ENCODE measurements around the gene RALGDS.

DNA sequence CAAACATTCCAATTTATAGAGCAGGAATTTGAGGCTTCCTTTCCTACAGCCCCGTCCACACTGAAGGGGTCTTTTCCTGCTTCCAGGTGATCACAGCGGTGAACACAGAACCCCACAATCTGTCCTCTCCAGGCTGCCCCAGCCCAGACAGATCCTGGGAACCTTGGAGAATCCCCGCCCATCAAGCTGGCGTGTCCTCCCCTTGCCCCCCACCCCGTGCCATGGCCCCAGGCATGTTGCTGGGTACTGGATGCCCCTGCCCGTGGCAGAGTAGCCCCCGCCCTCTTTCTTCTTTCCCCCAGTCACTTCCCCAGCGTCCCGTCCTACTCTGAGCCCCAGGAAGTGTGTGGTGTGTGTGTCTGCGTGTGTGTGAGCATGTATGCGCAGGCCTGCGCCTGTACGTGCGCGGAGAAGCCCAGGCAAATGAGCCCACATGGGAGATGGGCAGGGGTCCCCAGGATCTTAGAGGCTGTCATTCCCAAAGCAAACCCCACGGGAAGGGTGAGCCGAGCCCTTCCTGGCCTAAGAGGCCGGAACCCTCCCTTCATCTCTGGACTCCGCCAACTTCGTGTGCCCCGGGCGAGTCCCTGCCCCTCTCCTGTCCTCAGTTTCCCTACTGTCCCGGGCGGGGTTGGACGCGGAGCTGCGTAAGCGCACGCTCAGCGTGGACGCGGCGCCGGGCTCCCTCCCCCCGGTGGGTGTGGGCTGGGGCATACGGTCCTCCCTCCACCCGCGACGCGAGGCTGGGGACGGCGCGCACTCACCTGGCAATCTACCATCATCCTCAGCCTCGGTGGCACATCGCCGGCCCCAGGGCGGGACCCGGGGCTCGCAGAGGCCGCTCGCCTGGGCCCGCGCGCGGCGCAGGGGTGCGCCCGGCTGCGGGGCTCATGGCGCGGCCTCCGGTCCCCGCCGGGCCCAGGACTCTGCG is 27.4 kb upstream of the RALGDS start:
- TF ChIP-seq, protein P1, sequence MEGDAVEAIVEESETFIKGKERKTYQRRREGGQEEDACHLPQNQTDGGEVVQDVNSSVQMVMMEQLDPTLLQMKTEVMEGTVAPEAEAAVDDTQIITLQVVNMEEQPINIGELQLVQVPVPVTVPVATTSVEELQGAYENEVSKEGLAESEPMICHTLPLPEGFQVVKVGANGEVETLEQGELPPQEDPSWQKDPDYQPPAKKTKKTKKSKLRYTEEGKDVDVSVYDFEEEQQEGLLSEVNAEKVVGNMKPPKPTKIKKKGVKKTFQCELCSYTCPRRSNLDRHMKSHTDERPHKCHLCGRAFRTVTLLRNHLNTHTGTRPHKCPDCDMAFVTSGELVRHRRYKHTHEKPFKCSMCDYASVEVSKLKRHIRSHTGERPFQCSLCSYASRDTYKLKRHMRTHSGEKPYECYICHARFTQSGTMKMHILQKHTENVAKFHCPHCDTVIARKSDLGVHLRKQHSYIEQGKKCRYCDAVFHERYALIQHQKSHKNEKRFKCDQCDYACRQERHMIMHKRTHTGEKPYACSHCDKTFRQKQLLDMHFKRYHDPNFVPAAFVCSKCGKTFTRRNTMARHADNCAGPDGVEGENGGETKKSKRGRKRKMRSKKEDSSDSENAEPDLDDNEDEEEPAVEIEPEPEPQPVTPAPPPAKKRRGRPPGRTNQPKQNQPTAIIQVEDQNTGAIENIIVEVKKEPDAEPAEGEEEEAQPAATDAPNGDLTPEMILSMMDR (conservative IDR thresholded peaks at IDR 0.05; ENCODE audit: low read length): no peak
- TF ChIP-seq EZH2phosphoT487 (IDR thresholded peaks at IDR 0.05; ENCODE audit: borderline replicate concordance, low read depth, low read length): no peak

Measured in OCI-LY7 (cell line).